GM18517 (cell line): ENCODE measurements around the gene UGT1A3.

ENCODE experiments used
- ATAC-seq: cut with Tn5 transposase; IDR thresholded peaks from one replicate; pipeline ENCODE4 v1.9.1; 2021; ENCODE audit warnings: mild to moderate bottlenecking, moderate library complexity; ENCODE audit not compliant: unreplicated experiment

UGT1A3 gene

GRCh38 chr2:233756429-233757081 lies 27.7 kb downstream of the UGT1A3 start:
- no peak for ATAC-seq

DNA sequence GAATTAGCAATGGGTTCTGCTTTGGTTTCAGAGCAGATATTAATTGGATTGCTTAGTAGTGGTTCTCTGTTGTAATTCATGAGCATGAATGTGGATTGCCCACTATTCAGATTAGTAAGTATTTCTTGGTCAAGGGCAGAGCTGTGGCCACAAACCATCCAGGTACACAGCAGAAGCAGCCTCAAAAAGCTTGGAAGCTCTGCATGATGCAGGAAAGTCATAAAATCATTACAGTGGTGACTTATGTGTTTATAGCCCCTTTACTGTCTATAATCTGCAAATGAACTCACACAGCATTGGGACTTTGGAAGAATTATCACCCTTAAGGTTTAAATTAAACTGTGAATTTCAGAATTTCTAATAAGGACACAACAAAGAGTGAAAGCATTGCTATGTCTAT lies 29.3 kb downstream of the UGT1A3 start:
- no peak for ATAC-seq

DNA sequence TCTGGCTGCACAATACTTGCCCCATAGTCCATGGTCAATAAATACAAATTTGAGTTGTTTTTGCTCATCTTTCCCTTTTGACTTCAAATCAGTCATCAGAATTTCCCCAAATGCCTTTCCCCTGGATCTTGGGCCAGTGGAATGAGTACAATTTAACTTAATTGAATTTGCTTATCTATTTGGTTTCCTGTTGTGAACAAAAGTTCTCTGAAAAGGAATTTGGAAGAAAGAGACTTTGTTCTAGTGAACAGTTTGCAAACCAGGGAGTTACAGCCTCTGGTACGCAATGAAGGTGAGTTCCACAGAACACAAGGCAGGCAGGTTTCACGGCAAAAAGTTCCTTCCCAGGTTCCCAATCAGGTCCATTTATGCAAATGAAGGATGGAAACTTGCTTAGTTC lies 30.0 kb downstream of the UGT1A3 start:
- ATAC-seq: no peak

DNA sequence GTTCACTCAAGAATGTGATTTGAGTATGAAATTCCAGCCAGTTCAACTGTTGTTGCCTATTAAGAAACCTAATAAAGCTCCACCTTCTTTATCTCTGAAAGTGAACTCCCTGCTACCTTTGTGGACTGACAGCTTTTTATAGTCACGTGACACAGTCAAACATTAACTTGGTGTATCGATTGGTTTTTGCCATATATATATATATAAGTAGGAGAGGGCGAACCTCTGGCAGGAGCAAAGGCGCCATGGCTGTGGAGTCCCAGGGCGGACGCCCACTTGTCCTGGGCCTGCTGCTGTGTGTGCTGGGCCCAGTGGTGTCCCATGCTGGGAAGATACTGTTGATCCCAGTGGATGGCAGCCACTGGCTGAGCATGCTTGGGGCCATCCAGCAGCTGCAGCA lies 31.2 kb downstream of the UGT1A3 start, which contains the start of gene UGT1A1:
Gene UGT1A1, plus strand, starts transcription at position 228 of the 400 bp plus-strand sequence. Its CDS starts 18 bp downstream, at position 246.
- no peak for ATAC-seq

DNA sequence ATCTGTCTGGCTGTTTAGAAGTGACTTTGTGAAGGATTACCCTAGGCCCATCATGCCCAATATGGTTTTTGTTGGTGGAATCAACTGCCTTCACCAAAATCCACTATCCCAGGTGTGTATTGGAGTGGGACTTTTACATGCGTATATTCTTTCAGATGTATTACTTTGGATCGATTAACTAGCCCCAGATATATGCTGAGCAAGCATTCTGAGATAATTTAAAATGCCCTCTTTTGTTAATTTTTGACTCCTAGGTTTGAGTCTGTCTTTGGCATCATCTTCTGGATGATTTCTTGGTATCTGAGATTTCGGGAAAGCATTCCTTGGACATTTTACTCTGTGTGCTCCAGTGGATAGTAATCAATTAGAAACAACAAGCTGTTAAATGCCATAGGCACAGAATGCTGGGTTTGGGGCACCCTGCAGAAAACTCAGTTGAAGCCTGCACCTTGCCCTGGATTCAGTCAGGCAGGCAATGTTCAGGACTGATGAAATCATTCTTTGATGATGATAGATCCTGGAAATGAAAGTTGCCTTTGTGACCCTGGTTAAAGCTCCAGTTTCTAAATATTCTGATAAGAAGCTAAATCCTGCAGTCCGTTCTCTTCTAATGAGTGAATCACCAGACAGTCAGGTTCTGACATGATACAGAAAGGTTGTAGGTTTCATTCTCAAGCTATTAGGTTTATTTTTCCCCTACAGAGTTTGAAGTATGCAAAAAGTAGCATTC lies 32.4 kb downstream of the UGT1A3 start:
- no peak for ATAC-seq

DNA sequence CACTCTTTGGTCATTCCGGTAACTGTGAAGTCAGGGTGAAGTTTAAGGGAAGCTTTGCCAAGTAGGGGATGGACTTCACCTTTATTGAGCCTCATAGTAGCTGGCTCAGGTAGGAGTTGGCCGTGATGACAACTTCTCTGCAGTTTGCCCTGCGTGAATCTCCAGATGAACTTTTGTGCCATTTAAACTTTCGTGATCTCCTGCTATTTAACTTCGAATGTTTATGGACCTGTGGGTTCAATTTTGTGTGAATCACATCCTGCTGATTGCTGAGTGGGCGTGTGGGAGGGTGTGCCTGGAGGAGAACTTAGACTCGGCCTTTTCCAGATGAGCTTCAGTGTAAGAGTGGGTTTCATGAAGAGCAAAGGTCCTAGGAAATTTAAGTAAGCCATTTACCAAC lies 35.4 kb downstream of the UGT1A3 start:
- no peak for ATAC-seq

DNA sequence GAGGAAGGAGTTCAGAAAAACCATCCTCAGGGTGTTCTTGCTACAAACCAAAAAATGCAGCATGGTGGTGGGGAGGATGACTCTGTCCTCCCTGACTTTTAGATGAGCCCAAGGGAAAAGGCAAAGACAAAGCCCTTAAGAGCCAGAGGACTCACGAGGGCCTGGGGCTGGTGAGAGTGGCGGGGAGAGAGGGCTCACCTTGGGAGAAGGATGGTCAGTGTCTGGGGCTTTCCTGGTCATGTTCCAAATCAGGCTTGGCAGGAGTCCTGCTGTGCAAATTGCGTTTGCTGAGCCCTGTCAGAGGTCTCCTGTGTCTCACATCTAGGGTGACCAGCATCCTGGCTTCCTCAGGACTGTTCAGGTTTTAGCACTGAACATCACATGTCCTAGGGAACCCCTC lies 35.9 kb downstream of the UGT1A3 start:
- ATAC-seq: no peak

DNA sequence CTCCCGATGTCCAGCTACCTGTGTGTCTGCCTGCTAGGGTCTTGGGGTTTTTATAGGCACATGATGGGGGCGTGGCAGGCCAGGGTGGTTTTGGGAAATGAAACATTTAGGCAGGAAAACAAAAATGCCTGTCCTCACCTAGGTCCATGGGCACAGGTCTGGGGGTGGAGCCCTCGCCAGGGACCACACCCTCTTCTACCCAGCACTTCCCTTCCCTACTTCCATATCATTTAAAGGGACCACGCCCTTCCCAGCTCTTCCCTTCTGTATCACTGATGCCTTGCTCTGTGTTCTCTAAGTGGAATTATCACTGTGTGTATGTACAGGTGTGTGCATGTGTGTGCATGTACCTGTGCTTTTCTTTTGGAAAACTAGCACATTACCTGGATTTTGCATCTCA lies 37.6 kb downstream of the UGT1A3 start:
- no peak for ATAC-seq

GRCh38 chr2:233768076-233768475 lies 39.2 kb downstream of the UGT1A3 start:
- ATAC-seq: no peak

DNA sequence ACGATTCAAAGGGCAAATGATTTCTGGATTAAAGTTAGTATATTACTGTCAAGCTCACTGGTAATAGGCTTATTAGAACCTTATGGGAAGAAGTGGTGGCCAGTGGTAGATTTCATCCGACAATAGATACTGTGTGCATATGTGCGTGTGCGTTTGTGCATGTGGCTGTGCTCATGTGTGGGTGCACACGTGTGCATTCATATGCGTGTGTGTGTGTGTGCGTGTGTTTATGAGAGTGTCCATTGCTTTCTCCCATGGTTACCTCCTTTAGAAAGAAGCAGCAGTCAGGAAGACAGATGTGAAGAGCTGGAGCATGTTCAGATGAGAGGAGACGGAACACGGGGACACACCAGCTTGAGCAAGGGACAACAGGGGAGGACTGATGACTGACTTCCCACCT lies 40.4 kb downstream of the UGT1A3 start:
- ATAC-seq: no peak

DNA sequence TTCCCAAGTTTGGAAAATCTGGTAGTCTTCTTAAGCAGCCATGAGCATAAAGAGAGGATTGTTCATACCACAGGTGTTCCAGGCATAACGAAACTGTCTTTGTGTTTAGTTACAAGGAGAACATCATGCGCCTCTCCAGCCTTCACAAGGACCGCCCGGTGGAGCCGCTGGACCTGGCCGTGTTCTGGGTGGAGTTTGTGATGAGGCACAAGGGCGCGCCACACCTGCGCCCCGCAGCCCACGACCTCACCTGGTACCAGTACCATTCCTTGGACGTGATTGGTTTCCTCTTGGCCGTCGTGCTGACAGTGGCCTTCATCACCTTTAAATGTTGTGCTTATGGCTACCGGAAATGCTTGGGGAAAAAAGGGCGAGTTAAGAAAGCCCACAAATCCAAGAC lies 43.3 kb downstream of the UGT1A3 start:
- ATAC-seq: no peak

GRCh38 chr2:233772583-233772982 lies 43.7 kb downstream of the UGT1A3 start:
- no peak for ATAC-seq

DNA sequence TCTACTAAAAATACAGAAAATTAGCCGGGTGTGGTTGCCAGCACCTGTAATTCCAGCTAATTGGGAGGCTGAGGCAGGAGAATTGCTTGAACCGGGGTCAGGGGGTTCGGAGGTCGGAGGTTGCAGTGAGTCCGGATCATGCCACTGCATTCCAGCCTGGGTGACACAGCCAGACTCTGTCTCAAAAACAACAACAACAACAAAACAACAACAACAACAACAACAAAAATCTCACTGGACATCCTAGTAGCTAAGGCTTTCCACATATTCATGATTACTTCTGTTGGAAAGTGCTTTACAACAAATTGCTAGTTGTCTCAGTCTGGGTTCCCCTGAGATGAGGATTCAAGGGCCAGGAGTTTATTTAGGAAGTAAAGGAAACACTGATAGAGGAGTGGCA lies 45.0 kb downstream of the UGT1A3 start:
- ATAC-seq: no peak

- no peak for ATAC-seq
These were observed 46.6 kb downstream of the UGT1A3 start for GRCh38 chr2:233775414-233775813.

- no peak for ATAC-seq
These were observed 49.2 kb downstream of the UGT1A3 start, which contains the start of gene MROH2A for GRCh38 chr2:233778030-233778429. MROH2A (plus strand) TSS chr2:233778330; CDS start chr2:233779359, 1,029 bp downstream.

DNA sequence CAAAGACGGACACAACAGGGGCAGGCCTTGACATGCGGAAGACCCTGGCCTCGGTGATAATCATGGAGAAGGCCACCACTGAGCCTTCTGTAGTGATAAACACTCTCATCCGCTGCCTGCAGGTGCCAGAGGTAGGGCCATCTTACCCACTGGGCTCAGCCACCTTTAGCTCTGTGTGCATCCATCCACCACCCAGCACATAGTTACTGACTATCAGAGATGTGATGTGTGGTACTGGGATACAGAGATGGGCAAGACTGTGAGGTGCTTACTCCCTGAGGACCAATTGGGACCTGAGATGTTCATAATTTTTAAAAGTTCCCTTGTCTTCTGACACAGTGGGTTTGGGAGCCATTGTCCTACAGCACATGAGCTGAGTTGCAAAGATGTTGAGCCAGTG lies 50.9 kb downstream of the UGT1A3 start:
- no peak for ATAC-seq

- ATAC-seq: no peak
These were observed 51.9 kb downstream of the UGT1A3 start for GRCh38 chr2:233780771-233781170.

GRCh38 chr2:233789554-233789953 lies 60.7 kb downstream of the UGT1A3 start:
- ATAC-seq: no peak

DNA sequence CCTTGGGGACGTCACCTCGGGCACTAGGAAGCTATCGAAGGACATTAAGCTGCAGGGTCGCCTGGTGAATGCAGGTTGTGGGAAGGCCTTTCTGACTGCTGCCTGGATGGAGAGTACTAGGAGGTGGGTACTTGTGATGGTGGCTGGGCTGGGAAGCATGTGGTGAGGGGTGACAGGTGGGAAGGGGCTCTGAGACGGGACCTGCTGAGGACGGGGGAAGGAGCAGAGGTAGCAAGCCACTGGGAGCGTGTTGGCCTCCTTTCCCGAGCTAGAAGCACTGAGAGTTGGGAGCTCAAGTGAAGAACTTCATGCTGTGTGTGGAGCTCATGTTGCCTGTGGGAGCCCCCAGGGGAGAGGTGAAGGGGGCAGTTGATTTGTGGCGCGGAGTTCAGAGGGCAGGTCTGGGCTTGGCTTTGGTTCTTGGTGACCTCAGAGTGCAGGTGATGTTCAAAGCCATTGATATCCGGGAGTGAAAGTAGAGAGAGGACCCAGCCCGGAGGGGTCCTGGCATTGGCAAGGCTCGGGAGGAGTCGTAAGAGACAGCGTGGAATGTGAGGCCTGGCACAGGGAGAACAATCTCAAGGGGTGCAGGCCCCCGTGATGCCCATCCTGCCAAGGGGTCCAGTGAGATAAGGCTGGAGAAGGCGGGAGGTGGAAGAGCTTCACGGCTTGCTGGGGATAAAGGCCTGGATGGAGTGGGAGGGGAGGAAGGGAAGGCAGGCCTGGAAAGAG lies 62.5 kb downstream of the UGT1A3 start:
- ATAC-seq: no peak

DNA sequence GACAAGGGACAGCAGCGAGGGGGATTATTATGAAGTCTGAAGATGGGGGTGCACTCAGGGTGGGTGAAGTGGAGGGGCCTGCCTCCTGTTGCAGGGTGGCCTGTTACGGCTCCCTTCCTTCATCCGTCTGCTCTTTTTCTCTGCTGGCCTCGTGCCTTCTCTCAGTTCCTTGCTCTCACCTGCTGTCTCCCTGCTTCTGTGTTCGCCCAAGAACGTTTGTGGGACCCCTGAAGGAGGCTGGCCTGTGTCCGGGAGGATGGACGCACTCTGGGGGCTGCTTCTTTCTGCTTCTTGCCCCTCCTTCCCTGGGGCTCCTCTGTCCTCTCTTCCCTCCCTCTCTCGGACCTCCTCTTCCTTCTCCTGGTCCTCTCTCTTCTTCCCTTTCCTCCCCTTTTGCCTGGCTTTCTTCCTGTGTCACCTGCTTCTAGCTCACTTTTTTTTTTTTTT lies 63.1 kb downstream of the UGT1A3 start:
- no peak for ATAC-seq

- ATAC-seq: no peak
These were observed 63.9 kb downstream of the UGT1A3 start for GRCh38 chr2:233792720-233793119.
